ENCODE results near the gene ARSA.
"Not testable (repeated sequence)": the region's sequence is repeated elsewhere in the genome, so short reads cannot be mapped to it uniquely, and the experiment has no call there.

The ARSA gene

DNA sequence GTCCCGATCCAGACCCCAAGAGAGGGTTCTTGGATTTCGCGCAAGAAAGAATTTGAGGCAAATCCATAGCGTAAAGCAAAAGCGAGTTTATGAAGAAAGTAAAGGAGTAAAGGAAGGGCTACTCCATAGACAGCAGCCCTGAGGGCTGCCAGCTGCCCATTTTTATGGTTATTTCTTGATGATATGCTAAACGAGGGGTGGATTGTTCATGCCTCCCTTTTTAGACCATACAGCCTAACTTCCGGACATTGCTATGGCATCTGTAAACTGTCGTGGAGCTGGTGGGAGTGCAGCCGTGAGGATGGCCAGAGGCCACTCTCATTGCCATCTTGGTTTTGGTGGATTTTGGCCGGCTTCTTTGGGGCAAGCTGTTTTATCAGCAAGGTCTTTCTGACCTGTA, 25.3 kb upstream of the ARSA start:
- no peak for DNase-seq

DNA sequence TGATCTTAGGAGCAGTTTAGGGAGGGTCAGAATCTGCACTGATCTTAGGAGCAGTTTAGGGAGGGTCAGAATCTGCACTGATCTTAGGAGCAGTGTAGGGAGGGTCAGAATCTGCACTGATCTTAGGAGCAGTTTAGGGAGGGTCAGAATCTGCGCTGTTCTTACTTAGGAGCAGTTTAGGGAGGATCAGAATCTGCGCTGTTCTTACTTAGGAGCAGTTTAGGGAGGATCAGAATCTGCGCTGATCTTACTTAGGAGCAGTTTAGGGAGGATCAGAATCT, 15.8 kb upstream of the ARSA start:
- DNase-seq: not testable (repeated sequence)

DNA sequence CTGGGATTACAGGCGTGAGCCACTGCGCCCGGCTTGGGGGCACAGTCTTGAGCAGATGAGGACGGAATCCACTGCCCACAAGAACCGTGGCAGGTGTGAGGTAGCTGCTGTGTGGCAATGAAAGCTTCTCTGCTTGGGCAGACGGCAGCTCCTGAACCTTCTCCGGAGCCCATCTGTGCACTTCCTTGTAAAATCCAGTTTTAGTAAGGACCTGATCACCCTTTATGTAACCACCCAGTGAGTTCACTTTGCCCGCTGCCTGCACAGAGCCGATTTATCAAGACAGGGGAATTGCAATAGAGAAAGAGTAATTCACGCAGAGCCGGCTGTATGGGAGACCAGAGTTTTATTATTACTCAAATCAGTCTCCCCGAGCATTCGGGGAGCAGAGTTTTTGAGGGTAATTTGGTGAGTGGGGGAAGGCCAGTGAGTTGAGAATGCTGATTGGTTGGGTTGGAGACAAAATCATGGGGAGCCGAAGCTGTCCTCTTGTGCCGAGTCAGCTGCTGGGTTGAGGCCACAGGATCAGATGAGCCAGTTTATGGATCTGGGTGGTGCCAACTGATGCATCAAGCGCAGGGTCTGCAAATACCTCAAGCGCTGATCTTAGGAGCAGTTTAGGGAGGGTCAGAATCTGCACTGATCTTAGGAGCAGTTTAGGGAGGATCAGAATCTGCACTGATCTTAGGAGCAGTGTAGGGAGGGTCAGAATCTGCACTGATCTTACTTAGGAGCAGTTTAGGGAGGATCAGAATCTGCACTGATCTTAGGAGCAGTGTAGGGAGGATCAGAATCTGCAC, 15.3 kb upstream of the ARSA start:
- not testable (repeated sequence) for DNase-seq

DNA sequence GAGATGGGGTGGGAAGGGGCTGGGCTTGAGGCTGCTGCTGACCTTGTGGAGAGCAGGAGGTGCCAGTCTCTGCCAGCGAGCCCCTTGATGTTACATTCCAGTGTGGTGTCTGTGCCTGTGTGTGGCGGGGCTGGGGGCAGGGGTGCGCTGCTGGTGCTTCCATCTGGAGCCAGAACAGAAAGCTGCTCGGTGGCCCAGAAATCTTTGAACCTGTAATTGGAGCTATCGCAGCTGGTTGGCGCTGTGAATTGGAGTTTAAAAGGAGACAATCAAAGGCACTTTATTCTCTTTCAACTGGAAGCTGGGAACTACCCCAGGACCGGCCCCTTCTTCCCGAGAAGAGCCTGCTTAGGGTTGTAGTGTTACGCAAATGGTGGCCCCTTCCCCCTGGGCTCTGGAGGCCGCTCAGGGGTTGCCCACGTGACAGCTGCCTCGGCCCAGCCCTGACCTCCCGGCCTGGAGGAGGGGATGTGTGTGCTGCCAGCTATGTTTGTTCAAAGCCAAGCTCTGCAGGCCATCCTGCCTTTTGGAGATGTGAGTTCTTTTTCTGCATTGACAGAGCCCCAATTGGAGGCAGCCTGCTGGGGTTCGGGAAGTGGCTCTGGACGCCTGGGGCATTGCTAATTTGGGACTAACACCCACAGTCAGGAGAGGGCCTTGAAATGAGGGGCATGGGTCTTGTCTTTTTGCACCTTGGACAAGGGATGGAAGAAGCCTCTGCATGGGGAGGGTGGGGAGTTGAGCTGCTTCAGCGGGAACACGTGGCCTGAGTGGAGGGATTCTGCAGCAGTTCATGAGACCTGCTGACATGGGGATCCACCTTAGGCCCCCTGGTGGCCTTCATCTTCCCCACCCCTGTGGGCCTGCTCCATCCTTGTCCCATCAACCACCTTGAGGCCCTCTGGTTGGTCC, 14.0 kb upstream of the ARSA start:
- no peak for DNase-seq

DNA sequence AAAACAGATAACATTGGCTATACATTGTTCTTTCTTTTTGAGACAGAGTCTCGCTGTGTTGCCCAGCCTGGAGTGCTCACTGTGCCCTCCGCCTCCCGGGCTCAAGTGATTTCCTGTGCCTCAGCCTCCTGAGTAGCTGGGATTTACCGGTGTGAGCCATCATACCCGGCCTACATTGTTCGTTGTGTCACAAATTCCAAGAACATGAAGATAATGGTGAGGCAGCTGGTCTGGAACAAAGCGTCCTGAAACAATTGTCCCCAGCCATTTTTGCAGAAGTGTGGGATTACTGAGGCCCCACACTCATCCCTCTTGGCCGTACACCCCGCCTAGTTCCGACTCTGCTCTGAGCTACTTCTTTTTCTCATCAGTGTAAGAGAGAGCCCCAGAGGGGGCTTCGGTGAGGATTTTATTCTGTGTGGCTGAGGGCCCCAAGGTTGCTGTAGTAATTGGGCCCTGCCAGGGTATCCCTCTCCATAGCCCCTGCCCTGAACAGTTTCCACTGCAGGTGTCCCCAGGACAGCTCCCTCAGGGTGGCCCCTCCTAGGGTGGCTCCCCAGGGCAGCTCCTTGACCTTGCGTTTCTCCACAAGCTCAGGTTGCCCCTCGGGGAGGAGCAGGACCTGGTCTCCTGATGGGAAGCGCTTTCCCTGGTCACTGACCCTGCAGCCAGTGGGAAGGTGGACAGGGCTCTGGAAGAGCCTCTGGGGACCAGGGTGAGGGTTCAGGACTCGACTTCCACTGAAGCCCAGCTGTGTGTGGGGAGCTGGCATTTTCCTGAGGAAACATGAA, 13.1 kb upstream of the ARSA start:
- DNase-seq: no peak

DNA sequence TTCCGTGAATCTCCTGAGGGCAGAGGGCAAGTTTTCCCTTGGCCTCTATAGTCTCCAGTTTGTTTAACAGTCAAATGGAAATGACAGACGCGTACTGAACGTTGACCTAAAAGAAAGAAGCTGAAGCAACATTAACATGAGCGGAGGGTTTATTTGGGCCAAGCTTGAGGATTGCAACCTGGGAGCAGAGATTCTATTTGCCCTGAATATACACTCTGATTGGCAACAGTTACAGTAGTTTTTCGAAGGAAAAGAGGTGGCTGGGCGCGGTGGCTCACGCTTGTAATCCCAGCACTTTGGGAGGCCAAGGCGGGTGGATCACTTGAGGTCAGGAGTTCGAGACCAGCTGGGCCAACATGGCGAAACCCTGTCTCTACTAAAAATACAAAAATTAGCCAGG, 12.3 kb upstream of the ARSA start:
- not testable (repeated sequence) for DNase-seq

DNA sequence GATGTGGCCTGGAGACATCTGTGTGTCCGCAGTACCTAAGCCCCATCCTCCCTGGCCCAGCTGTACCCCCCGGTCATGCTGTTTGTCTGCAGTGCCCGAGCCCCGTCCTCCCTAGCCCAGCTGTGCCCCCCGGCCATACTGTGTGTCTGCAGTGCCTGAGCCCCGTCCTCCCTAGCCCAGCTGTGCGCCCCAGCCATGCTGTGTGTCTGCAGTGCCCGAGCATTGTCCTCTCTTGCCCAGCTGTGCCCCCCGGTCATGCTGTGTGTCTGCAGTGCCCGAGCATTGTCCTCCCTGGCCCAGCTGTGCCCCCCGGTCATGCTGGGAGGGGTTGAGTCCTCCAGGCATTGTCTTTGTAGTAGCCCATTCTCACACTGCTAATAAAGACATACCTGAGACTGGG, 7.6 kb upstream of the ARSA start:
- DNase-seq: no peak

DNA sequence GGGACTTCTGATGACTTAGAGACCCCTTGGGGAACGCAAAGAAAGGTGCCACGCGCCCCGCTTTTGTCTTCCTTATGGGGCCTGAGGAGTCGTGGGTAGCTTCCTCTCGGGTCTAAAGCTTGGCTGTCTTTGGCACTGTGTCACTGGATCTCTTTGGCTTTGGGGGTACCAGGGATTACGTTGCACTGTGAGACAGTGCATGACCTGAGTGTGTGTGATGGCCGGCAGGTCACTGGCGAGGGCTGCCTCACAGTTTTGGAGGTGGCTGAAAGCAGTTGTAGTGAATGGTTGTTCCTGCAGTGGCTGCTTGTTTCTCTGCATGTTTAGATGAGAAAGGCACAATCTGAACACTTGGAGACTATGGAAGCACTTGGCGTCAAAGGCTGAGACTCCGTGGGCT, 5.8 kb upstream of the ARSA start:
- no peak for DNase-seq

DNA sequence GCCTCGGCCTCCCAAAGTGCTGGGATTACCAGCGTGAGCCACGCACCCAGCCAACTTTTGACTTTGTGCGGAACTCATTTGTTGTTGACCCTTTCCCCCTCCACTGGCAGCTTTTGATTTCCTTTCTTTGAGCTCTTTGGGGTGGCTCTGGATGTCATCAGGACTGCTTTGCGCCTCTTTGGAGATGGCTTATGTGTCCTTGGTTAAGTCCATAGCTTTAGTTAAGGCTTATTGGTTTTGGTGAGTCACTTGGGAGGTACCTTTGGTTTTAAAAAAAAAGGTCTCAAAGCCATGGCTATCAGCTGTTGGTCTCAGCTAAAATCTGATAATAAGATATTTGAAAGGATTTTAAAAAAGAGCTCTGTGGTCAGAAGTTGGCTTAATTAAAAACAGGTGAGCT, 5.1 kb upstream of the ARSA start:
- no peak for DNase-seq

DNA sequence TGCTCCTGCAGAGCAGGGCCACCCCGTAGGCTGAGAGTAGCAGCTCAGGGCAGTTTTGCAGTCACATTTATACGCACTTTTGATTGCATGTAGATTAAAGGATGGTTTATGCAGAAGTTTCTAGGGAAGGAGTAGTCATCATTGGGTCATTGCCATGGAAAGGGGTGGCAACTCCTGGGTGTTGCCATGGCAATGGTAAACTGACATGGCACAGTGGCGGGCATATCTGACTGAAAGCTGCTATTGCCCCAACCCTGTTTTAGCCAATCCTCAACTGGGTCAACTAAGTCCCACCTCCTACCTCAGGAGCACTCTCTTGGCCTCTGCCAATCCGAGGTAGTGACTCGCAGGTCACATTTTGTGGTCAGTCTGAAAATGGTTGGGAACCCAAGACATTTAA, 2.4 kb upstream of the ARSA start:
- DNase-seq: no peak

DNA sequence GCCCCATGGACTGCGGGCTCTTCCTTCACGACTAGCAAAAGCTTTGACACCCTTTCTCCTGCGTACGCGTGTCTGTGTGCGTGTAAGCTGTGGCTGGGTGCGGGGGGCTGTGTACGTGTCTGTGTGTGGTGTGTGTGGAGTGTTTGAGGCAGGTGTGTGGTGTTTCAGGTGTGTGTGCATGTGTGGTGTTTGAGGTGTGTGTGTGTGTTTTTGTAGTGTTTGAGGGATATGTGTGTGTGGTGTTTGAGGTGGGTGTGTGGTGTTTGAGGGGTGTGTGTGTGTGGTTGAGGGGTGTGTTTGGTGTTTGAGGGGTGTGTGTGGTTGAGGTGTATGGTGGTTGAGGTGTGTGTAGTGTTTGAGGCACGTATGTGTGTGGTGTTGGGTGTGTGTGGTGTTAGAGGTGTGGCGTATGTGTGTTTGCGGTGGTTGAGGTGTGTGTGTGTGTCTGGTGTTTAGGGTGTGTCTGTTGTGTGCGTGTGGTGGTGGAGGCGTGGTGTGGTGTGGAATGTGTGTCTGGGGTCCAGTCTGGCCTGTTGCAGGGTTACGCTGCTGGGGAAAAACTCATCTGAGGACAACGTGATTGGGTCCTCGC, 687 bp upstream of the ARSA start:
- no peak for DNase-seq

DNA sequence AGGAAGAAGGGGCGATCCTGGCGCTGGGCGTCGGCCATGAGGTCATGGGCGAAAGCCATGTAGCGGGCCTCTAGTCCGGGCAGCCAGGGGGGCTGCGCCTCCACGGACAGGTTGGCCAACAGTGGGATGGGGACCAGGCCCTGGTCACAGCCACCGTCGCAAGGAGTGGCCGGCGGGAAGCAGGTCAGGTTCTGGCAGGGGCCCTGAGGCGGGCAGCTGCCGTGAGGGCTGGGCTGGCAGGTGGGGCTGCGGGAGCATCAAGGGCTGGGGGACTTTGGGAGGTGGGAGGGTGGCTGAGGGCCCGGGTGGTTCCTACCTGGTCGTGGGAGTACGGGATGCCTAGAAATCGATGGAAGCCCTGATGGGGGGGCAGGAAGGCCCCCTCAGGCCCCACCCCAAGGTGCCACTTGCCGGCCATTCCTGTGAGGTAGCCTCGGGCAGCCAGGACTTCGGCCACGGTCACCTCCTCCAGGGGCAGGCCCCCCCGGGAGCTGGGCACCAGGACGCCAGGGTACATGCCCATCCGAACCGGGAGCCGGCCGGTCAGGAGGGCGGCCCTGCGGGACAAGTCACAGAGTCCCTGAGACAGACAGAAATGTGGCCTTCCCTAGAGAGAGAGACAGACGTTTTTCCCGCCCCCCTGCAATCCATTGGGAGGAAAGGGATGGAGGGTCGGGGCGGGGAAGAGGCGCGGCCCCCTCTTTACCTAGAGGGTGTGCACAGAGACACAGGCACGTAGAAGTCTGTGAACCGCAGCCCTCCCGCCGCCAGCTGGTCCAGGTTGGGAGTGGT, 906 bp downstream of the ARSA start:
- DNase-seq: no peak

DNA sequence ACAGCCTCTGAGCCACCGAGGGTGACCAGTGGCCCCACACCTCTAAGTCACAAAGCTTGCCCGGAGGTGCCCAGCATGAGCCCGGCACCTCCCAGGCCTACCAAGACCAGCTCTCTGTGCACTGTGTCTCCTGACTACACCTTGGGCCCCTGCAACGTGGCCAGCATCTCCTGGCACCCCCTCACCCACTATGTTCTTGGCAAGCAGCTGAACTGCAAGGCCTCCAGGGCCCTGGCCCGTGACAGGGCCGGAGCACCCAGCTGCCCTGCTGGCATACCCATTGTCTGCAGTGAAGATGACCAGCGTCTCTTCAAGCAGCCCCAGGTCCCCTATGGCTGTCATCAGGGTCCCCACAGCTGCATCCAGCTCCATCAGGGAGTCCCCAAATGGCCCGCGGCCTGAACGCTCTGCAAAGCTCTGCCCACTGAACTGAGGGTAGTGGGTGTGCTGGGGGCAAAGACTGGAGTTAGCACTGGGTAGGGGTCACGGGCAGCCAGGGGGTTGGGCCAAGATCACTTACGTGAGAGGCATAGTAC, 1.6 kb downstream of the ARSA start:
- DNase-seq: no peak

DNA sequence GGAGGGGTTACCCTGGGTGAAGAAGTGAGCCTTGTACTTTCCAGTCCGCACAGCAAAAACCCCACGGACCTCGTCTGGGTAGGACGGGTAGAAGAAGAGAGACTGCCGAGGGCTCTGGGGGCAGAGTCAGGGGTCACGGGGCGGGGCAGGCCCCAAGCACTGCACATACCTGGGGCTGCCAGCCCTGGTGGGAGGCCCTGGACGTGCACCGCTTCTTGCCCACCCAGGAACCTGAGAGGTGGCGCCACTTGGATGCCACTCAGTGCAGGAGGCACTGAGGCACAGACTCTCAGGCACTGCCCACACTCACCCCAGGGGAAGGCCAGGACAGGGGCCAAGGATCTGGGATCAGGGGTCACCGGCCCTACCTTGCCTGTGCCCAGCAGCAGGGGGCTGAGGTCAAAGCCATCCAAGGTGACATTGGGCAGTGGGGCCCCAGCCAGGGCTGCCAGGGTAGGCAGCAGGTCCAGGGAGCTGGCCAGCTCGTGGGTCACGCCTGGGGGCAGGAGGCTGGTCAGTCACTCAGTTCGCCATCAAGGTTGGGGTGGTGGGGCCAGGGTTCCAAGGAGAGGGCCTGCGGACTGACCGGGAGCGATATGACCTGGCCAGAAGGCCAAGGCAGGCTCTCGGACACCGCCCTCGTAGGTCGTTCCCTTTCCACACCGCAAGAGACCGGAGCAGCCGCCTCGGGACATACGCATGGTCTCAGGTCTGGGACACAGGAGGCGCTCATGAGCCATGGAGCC, 2.2 kb downstream of the ARSA start:
- DNase-seq: no peak

DNA sequence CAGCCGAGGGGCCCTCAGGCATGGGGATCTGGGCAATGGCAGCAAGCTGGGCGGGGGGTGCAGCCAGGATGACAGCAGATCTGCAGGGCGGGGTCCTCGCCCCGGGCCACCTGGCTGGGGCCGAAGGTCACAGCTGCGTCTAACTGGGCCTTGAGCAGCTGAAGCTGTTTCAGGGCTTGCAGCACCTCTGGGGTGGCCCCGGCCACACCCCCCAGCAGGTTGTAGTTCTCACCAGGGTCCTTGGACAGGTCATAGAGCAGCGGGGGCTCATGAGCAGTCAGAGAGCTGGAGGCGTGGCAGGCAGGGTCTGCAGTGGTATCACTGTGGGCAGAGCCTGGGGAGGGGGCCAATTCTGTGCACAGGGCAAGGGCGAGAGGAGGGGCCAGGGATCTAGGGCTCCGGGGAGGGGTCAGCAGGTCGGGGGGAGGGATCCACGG, 2.8 kb downstream of the ARSA start:
- DNase-seq: no peak

DNA sequence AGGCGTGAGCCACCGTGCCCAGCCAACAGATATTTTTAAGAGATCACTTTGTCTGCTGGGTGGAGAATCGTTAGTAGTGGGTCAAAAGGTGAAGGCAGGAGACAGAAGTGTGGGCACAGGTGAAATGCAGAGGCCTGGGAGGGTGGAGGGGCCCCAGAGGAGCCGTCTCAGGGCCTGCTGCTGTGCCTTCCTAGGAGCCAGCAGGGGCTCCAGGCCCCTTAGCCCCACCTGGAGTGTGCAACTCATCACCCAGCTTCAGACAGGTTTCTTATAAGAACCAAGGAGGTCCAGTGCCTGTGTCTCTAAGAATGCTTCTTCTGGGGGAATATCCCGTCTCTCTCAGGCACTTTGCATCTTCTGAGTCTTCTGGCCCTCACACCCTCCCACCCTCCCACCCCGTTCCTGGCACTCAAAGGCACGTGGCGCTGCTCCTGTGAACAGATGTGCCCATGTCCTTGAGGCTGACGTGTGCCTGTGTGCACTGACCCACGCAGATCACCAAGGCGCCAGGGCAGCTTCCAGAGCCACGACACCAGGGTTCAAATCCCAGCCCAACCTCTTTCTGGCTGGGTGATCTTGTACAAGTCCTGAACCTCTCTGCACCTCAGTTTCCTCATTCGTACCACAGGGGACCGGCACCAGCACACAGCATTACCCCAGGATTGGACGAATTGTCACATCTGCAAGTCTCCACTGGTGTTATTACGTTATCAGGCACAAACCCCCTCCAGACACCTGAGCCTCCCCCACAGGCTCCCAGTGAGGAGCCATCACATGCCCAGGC, 3.4 kb downstream of the ARSA start:
- no peak for DNase-seq

DNA sequence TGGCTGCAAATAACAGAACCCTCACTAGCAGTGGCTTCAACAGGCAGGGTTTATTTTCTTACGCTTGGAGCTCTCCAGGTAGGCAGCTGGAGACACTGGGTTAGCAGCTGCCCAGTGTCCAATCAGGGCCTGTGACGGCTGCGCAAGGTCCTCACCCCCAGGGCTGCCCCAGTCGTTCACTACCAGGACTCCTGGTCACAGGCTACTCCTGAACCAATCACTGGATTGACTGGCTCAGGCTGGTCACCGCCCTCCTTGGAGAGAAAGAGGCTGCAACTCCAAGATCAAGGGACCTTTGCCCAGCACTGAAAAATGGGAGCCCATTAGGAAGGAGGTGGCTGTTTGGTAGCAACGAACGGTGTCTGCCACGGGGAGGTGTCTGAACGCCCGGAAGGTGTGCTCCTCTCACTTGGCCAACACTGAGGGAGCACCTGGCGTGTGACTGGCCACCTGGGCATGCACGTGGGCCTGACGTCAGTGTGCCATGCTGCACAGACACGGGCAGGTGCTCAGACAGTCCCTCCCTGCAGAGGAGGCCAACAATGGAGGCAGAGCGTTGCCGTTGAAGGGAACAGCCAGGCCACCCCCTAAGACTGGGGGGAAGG, 5.1 kb downstream of the ARSA start:
- no peak for DNase-seq

DNA sequence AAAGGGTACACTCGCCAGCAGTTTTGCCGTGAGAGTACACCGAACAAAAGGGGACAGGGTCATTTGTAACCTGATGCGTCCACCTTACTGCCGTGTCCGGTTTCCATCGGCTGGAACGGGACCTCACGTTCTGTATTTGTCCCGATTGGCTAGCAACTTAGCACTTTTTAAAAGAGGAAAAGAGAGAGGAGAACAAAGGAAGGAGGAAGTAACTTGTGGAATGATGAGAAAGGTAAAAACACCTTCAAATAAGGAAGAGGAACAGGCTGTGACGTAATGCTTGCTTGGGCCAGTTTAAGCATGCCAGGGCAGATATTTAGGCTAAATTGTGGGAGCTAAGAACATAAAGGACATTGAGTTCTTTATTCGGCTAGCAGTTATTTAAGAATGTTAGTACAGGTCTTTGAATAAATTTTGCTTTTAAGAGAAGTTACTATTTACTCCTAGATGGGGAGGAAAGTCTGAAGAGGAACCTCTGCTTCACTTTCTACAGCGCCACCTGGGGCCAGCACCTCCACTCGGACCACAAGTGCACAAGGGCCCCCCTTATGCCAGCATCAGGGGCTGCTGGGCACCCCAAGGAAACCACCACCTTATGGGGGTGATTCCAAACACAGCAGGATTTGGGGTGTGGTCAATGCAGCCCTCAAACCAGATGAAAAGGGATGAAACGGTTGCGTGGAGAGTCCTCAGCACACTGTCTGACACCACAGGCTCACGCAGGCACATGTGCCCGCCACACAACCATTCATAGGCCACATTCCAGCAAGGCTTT, 5.8 kb downstream of the ARSA start:
- DNase-seq: no peak

DNA sequence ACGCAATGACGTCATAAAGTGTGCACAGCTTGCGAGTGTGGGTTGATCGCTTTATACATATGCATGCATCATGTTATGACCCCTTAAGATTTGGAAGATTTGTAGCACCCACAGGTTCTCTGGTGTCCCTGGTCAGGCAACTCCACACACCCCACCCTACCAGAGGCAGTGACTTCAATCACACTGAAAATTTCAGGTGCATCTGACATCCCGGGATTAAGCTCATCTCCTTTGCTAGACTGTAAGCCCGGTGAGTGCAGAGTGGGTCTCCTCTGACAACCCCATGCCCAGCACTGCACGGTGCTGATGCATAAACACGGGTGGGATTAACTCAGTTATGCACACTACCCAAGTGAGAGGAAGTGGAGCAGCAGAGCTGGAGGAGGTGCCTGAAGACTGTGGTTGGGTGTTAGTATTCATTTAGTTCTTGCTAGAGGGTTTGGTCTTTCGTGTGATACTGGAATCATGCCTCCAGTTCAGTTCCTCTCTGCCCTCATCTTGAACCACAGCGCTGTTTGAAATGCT, 6.5 kb downstream of the ARSA start:
- DNase-seq: no peak
